CD14-positive monocyte (primary cell): ENCODE results near the gene LRTM2. TPM values are rescaled to one million over a fixed set of nuclear protein-coding genes. Genes with fewer than 3 reads are reported as not detected.

ENCODE experiments used
- DNase-seq, 3 donors: peaks; one replicate each; pipeline ENCODE4 v3.0.0-alpha.2; 2011 to 2022
- H2AFZ ChIP-seq: 2 replicates; pipeline ENCODE4 v1.6.0; 2012; ENCODE audit warnings: mild to moderate bottlenecking, low read depth, low read length, inconsistent platforms; ENCODE audit not compliant: insufficient read depth, poor library complexity, severe bottlenecking
- H3K27ac ChIP-seq, 2 donors: 1 replicate in 1 of 2; 2 replicates in 1 of 2; pipeline ENCODE4 v1.5.1; 2012 to 2013; ENCODE audit warnings: low read length in 2 of 2, control low read depth in 1 of 2, inconsistent platforms in 1 of 2, low read depth in 1 of 2, mild to moderate bottlenecking in 1 of 2
- H3K27me3 ChIP-seq, 2 donors: one replicate each; pipeline versions ENCODE4 v1.6.0 to v1.6.1; 2011 to 2013; ENCODE audit warnings: low read length in 2 of 2; ENCODE audit not compliant: control insufficient read depth in 2 of 2, insufficient read depth in 2 of 2
- H3K36me3 ChIP-seq, 2 donors: replicated peaks in 1 of 2; 1 replicate in 1 of 2; 2 replicates in 1 of 2; pipeline versions ENCODE4 v1.5.1 to v1.6.1; 2012 to 2013; ENCODE audit warnings: low read length in 2 of 2, control low read depth in 1 of 2, inconsistent platforms in 1 of 2, mild to moderate bottlenecking in 1 of 2; ENCODE audit not compliant: insufficient read depth in 2 of 2, control insufficient read depth in 1 of 2
- H3K4me1 ChIP-seq, 2 donors: 1 replicate in 1 of 2; 2 replicates in 1 of 2; pipeline versions ENCODE4 v1.5.1 to v1.6.1; 2012 to 2013; ENCODE audit warnings: low read length in 2 of 2, control low read depth in 1 of 2, inconsistent platforms in 1 of 2, mild to moderate bottlenecking in 1 of 2, moderate library complexity in 1 of 2; ENCODE audit not compliant: insufficient read depth in 2 of 2, control insufficient read depth in 1 of 2
- H3K4me2 ChIP-seq: replicated peaks from 2 replicates; pipeline ENCODE3; 2012; ENCODE audit warnings: low read length, moderate library complexity, mild to moderate bottlenecking; ENCODE audit not compliant: poor library complexity, severe bottlenecking; ENCODE audit errors: extremely low read depth
- H3K4me3 ChIP-seq, 3 experiments: fragments of 200-600 bp in 1 of 3; sonication (generic) in 1 of 3; replicated peaks in 1 of 3; 1 replicate in 2 of 3; 2 replicates in 1 of 3; pipeline ENCODE4 v1.5.1; 2011 to 2013; ENCODE audit warnings: low read length in 3 of 3, mild to moderate bottlenecking in 3 of 3, control low read depth in 2 of 3, low read depth in 2 of 3, inconsistent platforms in 1 of 3, moderate library complexity in 1 of 3
- H3K79me2 ChIP-seq: 2 replicates; pipeline ENCODE4 v1.6.0; 2012; ENCODE audit warnings: mild to moderate bottlenecking, control low read depth, inconsistent platforms, low read length, moderate library complexity; ENCODE audit not compliant: insufficient read depth
- H3K9ac ChIP-seq: 2 replicates; pipeline ENCODE4 v1.6.0; 2017; ENCODE audit warnings: low read length, mild to moderate bottlenecking; ENCODE audit not compliant: insufficient read depth, poor library complexity, severe bottlenecking
- H3K9me3 ChIP-seq, 2 donors: replicated peaks in 1 of 2; 1 replicate in 1 of 2; 2 replicates in 1 of 2; pipeline versions ENCODE4 v1.5.1 to v1.6.1; 2012 to 2013; ENCODE audit warnings: low read length in 2 of 2, control low read depth in 1 of 2; ENCODE audit not compliant: control insufficient read depth in 1 of 2, insufficient read depth in 1 of 2
- H4K20me1 ChIP-seq: 2 replicates; pipeline ENCODE4 v1.6.0; 2012; ENCODE audit warnings: mild to moderate bottlenecking, low read length, control low read depth, moderate library complexity; ENCODE audit not compliant: insufficient read depth
- H3K27ac Mint-ChIP-seq, 7 donors: one replicate each; pipeline ENCODE4 v1.8.0; 2020; ENCODE audit warnings: mild to moderate bottlenecking in 7 of 7, mixed read lengths in 7 of 7, moderate library complexity in 6 of 7, inconsistent platforms in 2 of 7
- H3K27me3 Mint-ChIP-seq, 3 donors: one replicate each; pipeline ENCODE4 v1.8.0; 2021 to 2022; ENCODE audit warnings: low read depth in 3 of 3, mild to moderate bottlenecking in 3 of 3, mixed read lengths in 3 of 3, moderate library complexity in 3 of 3, inconsistent platforms in 1 of 3
- H3K36me3 Mint-ChIP-seq, 2 donors: one replicate each; pipeline ENCODE4 v1.8.0; 2020; ENCODE audit warnings: mixed read lengths in 2 of 2, inconsistent platforms in 1 of 2, mild to moderate bottlenecking in 1 of 2
- H3K4me1 Mint-ChIP-seq: one replicate; pipeline ENCODE4 v1.8.0; 2020; ENCODE audit warnings: mild to moderate bottlenecking, mixed read lengths
- H3K4me3 Mint-ChIP-seq, 2 donors: one replicate each; pipeline ENCODE4 v1.8.0; 2020; ENCODE audit warnings: mild to moderate bottlenecking in 2 of 2, mixed read lengths in 2 of 2, moderate library complexity in 1 of 2
- H3K9me3 Mint-ChIP-seq, 7 donors: one replicate each; pipeline ENCODE4 v1.8.0; 2020 to 2022; ENCODE audit warnings: mixed read lengths in 7 of 7, mild to moderate bottlenecking in 6 of 7, moderate library complexity in 6 of 7, inconsistent platforms in 2 of 7
- CTCF ChIP-seq: fragments of 200-600 bp; IDR thresholded peaks from one replicate; pipeline ENCODE4 v1.8.0; 2022; ENCODE audit warnings: antibody characterized with exemption, mild to moderate bottlenecking
- WGBS: methylation state at CpG from one replicate; pipeline ENCODE4 v1.1.5; 2013; ENCODE audit warnings: missing lambda C conversion rate; ENCODE audit not compliant: insufficient coverage; 5-methylcytosine and 5-hydroxymethylcytosine counted together
- intact Hi-C, 2 donors: fragments of 100-400 bp; cut with micrococcal nuclease; formaldehyde crosslinking; loops; one replicate each; pipeline versions ENCODE4 v1.15.0 to v1.15.1; 2023
- polyA plus RNA-seq, 3 donors: library from polyadenylated mRNA; depleted of rRNA in 1 of 3; unstranded in 2 of 3; stranded (reverse) in 1 of 3; fragments of 300-500 nt in 2 of 3; fragments of >200 nt in 1 of 3; fragmentation: Illumina TruSeq in 2 of 3; gene quantifications; 1 replicate in 2 of 3; 2 replicates in 1 of 3; pipeline ENCODE4 v1.2.3, GENCODE V29; 2012 to 2021

The LRTM2 gene
- polyA plus RNA-seq, 3 donors = not detected

- H3K79me2 ChIP-seq = no peaks in the 10 kb centered on the region
- no peak for DNase-seq
- H2AFZ ChIP-seq = no peak overlapping the region
- H3K27ac Mint-ChIP-seq = peak overlapping the region in 1 of 7 donors; percentile 19
- peaks cover 2 to 29% of the 10 kb centered on the region in 2 donors for H3K27me3 ChIP-seq
- peaks cover 0 to under 1% of the 10 kb centered on the region in 2 donors for H3K4me1 ChIP-seq
- WGBS = 93% methylated on average over 31 of the region's 34 CpGs
- peaks cover 21 to 34% (median 31%) of the 10 kb centered on the region in 3 donors for H3K27me3 Mint-ChIP-seq
- no peak for TF ChIP-seq CTCF
- H4K20me1 ChIP-seq = no peaks in the 10 kb centered on the region
- no peak overlapping the region for H3K4me2 ChIP-seq
- no peaks in the 10 kb centered on the region for H3K36me3 ChIP-seq
- peaks cover 7% of the 10 kb centered on the region for H3K4me1 Mint-ChIP-seq
- no peak overlapping the region for H3K9ac ChIP-seq
- peaks cover 0 to 2% (median 0%) of the 10 kb centered on the region in 7 donors for H3K9me3 Mint-ChIP-seq
- H3K27ac ChIP-seq = no peak overlapping the region
- no peak overlapping the region for H3K4me3 Mint-ChIP-seq
- no peak overlapping the region for H3K4me3 ChIP-seq
- intact Hi-C loops = no loop called here
- H3K36me3 Mint-ChIP-seq = no peaks in the 10 kb centered on the region
- no peaks in the 10 kb centered on the region for H3K9me3 ChIP-seq
These were observed 14.0 kb downstream of the LRTM2 start for GRCh38 chr12:1834186-1834925.

DNA sequence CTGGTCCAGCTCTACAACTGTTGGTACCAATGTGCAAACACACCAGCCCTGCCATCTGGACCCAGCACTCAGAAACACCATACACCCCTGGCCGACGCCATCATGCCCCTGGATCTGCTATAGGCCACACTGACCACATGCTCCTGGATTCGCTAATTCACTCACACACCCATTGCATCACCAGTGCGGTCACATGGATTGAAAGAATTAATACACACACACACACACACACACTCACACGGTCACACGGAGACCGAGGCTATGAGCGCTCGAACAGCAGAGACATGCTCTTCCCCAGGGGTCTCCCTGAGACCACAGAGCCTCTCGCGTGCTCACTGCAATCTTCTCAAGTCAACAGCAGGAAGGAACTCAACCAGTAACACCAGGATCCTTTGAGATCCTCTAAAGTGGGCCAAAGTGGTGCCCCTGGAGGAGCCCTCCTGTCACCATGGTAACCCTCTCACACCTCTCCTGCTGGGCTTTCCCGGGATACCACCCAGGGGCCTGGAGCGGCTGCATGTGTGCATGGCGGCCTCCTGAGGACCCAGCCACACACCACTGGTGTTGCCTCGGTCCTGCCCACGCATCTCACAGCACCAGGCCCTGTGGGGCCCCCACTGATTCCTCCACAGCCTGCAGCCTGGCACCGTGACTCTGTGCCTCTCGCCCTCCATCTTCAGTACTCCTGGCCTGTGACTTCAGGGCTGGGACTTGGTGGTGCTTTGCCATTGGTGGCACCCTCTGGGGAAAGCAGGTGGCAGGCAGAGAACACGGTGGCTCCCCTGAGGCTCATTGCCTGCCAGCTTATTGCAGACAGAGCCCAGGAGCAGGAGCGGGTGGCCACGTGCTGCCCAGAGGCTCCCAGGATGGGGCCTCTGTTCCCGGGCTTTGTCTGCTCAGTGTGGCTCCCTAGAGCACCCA is 15.1 kb downstream of the LRTM2 start:
- DNase-seq = no peak
- no peaks in the 10 kb centered on the region for H3K36me3 ChIP-seq

More for the DNA sequence above, 15.1 kb downstream of the LRTM2 start:
- H3K4me1 ChIP-seq = peaks cover 3 to 9% of the 10 kb centered on the region in 2 donors
- Mint-ChIP-seq H3K4me3 (no peak overlapping the region), H3K9me3 (peaks cover 0 to 2% (median 0%) of the 10 kb centered on the region in 7 donors), H3K27me3 (peaks cover 14 to 29% (median 28%) of the 10 kb centered on the region in 3 donors), H3K36me3 (no peaks in the 10 kb centered on the region), H3K27ac (no peak overlapping the region), H3K4me1 (peaks cover 15% of the 10 kb centered on the region)
- H3K4me2 ChIP-seq = no peak overlapping the region
- no peak for TF ChIP-seq CTCF
- H3K9me3 ChIP-seq = no peaks in the 10 kb centered on the region
- no peak overlapping the region for H3K9ac ChIP-seq
- no peaks in the 10 kb centered on the region for H3K79me2 ChIP-seq
- WGBS = 90% methylated on average over 22 of the region's 22 CpGs
- H4K20me1 ChIP-seq = no peaks in the 10 kb centered on the region
- no peak overlapping the region for H3K4me3 ChIP-seq
- no peak overlapping the region for H3K27ac ChIP-seq
- no peak overlapping the region for H2AFZ ChIP-seq
- intact Hi-C loops = no loop called here
- H3K27me3 ChIP-seq = peaks cover 2 to 22% of the 10 kb centered on the region in 2 donors
